Effector CD4-positive, alpha-beta T cell (primary cell): ENCODE measurements around the gene SP9.

ENCODE experiments used
- DNase-seq: peaks from one replicate; pipeline ENCODE4 v3.0.0-alpha.2; 2020

Gene SP9

GRCh38 chr2:174333372-174334277 is 1.1 kb upstream of the SP9 start:
- DNase-seq: no peak

DNA sequence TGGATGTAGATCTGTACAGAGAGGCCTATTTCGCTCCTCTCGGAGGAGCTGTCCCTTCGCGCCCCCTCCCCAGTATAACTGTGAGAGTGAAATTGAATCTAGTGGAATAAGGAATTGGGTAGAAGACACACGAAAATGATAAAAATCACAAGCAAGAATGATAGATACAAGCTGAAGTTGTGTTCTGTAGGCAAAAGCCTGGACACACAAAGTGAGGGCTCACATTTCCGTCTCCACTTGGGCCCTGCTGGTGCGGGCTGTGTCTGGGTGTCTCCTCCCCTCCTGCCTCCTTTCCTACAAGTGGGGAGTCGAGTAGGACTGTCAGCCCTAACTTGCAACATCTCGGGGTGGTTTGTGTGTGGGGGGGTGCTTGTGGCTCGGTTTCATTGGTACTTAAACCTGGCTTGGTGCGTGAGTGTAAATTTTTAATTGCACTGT is 457 bp upstream of the SP9 start:
- DNase-seq: no peak

DNA sequence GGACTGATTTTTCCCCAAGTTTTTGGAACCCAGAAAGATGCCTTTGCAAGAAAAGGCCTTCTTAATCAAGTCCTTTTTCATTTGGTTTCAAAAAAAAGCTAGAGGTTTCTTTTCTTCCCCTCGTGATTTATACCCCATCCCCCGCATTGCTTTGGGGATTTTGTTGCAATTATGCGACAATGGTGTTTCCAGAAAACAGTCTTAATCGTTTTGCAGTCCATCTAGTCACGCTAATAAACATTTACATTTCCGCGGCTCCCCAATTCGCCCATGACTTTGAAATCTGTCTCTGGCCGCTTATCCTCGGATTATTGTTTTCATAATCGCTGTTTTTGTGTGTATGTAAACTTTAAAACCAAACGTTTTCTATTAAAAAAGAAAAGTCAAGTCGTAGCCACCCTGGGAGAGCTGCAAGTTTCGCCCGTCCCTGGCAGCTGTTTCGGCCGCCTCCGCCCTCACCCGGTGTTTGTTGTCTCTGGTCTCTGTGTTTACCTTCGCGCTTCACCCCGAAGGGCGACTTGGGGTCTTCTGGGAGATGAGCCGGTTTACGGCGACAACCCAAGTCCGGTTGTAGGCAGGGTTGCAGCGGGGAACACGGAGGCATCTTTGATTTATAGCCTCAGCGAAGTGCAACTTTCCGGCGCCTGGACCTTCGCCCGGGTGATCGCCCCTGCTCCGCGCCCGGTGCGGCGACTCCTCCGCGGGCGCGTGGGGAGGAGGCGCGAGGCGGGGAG is 667 bp downstream of the SP9 start:
- DNase-seq: no peak

- no peak for DNase-seq
These were observed 1.3 kb downstream of the SP9 start for GRCh38 chr2:174335988-174336500.

DNA sequence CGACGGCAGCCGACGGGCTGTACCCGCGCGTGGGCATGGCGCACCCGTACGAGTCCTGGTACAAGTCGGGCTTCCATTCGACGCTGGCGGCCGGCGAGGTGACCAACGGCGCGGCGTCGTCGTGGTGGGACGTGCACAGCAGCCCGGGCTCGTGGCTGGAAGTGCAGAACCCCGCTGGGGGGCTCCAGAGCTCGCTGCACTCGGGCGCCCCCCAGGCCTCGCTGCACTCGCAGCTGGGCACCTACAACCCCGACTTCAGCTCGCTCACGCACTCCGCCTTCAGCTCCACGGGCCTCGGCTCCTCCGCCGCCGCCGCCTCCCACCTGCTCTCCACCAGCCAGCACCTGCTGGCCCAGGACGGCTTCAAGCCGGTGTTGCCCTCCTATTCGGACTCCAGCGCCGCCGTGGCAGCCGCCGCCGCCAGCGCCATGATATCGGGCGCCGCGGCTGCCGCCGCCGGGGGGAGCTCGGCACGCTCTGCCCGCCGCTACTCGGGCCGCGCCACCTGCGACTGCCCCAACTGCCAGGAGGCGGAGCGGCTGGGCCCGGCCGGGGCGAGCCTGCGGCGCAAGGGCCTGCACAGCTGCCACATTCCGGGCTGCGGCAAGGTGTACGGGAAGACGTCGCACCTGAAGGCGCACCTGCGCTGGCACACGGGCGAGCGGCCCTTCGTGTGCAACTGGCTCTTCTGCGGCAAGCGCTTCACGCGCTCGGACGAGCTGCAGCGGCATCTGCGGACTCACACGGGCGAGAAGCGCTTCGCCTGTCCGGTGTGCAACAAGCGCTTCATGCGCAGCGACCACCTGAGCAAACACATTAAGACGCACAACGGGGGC is 2.0 kb downstream of the SP9 start:
- no peak for DNase-seq

DNA sequence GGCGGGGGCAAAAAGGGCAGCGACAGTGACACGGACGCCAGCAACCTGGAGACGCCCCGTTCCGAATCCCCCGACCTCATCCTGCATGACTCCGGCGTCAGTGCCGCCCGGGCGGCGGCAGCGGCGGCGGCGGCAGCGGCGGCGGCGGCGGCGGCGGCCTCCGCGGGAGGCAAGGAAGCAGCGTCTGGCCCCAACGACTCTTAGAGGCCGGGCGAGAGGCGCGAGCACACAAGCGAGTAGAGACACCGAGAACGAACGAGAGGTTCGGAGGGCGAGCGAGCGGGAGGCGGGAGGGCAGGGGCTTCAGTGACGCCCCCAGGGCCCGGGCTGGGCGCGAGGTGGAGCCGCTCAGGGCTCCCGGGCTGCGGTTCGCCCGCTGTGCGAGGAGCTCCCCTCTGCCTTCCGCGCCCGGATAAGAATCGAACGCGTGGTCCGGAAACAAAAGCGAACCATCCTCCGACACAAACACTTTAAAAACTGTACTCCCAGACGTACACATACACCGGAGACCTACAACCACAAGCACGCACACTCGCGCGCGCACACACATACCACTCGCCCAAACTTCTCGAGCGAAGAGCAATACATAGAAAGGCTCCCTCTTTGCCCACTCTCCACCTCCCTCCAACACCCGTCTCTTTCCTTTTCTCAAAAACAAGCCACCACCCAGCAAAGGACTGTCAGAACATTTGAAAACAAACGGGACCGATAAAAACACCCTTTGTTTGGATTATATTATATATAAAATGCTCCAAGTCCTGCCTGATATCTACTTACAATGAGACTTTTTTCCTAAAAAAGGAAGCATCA is 2.8 kb downstream of the SP9 start:
- DNase-seq: no peak

GRCh38 chr2:174338147-174338605 is 3.4 kb downstream of the SP9 start:
- DNase-seq: no peak

- no peak for DNase-seq
These were observed 4.2 kb downstream of the SP9 start for GRCh38 chr2:174338671-174339560.

GRCh38 chr2:174339561-174340399 is 5.0 kb downstream of the SP9 start:
- no peak for DNase-seq

DNA sequence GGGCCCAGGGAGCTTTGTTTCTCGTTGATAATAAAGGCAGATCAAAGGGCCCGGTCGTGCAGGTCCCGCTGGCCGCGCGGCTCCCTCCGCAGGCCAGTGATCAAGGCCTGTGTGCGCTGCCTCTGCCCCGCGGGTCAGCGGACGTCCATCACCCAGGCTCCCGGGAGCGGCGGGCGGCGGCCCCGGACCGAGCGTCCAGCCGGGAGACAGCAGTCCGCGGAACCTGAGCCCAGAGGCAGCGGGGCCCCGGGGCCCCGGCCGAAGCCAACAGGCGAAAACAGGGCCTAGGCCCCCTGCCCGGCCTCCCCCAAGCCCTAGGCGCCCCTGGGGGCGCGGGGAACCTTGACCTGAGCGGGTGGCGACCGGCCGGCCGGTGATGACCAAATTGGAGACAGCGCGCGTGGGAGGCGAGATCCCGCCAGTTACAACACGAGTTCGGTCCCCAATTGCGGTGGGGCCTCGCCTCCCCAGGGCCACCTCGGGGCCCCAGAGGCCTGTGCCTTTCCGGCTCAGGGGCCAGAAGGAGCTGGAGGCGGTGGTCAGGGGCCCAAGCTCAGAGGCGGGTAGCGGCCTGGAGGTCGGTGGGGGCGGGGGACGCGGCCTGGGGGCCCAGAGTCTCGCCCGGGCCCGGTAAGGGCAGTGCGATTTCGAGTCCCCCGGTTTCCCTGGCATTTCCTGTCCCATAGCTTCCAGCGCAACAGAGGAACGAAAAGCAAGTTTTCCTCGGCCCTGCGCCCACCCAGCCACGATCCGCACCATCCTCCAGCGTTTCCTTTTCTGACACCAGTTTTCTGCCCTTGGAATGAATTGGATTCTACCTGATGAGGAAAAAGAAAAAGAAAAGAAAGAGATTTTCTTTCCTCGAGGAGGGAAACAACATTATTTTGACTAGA is 5.9 kb downstream of the SP9 start:
- no peak for DNase-seq

- peak; percentile 82 for DNase-seq
These were observed 6.7 kb downstream of the SP9 start for GRCh38 chr2:174341293-174341994.

DNA sequence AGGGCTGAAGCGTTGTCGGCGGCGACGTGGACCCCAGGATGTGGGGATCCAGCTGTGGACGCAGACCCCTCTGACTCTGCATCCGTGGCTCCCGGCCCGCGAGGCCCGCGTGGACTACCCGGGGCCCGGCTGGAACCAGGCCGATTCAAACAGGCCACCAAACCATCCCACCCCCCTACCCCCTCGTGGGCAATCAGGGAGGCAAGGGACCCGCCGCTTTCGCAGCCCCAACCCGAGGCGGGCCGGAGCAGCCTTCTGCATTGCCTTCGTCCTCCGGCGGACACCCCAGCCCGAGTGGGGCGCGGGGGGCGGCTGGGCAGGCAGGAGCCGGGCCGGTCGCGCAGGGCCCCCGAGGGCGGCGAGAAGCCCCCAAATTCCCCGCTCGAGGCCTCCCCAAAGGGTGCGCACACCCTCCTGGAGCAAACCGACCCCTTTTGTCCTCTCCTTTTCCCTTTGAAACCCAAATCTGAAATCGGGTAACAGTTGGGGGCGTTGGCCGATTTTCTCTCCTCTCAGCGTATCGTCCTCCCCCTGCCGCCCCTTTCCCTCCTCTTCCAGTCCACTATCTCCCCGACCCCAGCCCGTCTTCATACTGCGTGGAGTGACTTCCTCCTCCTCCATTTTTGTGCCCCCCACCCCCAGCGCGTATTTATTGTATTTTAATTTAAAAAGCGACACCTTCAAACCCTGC is 7.4 kb downstream of the SP9 start:
- no peak for DNase-seq

GRCh38 chr2:174342686-174343342 is 8.1 kb downstream of the SP9 start:
- DNase-seq: no peak

DNA sequence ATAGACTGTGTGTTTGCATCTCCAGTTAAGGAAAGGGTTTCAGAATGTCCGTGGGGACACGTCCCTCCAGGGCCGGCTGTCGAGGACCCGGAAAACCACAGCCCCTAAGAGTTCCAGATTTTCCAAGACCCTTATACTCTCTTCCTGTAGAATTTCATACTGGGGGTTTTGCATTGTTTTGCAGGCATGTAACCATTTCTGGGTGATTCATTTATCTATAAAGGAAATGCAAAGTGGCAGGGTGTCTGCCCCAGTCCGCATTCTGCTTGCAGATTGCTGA is 8.5 kb downstream of the SP9 start:
- DNase-seq: no peak

DNA sequence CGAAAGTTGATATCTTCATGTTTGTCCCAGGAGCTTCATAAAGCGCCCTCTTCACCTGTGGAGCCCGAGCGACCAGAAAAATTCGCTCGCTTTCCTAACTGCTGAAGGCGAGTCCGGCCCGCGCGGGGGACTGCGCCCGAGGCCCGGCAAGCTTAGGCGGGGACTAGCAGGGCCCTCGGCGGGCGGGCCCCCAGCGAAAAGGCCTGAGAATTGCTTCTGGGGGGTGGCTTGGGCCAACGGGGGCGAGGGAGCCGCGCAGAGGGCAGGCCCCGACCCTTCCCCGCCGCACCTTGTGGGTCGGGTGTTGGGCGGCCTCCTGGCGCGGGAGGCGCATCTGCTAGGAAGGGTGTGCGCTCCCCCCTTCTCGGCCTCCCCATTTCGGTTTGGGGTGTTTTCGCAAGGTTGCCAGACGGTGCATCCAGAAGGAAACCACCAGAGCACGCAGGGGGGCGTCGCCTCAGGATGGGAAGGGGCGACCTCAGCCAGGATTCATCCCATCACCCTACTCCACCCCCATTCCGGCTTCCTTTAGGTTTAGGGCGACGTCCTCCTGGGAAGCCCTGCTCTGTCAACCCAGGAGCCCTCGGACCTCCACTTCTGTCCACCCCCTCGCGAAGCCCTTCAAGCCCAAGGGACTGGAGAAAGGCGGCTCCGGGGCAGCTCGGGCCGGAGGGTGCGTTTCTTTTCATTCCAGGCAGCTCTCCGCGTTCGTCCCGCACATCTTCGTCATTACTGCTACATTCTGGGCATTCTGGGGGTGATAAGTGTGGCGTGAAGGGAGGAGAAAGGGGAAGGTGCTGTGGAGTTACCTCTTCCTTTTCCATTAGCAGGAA is 9.1 kb downstream of the SP9 start:
- DNase-seq: no peak
